ENCODE data around the gene GLRA2.

GRCh38 chrX:14497184-14497666, 32.1 kb upstream of the GLRA2 start:
- no peak for TF ChIP-seq CTCF (IDR thresholded peaks at IDR 0.05)
- TF ChIP-seq POLR2A (IDR thresholded peaks at IDR 0.05): no peak
- no peak for TF ChIP-seq POLR2AphosphoS5 (IDR thresholded peaks at IDR 0.05)
- no peak for TF ChIP-seq EP300 (IDR thresholded peaks at IDR 0.05)

Measured in suprapubic skin (tissue), 4 donors.